DMS153 treated with DMSO at 0.1 percent for 48 hours (cell line): Measurements from ENCODE around the gene NSL1.
"Not testable (repeated sequence)": the region's sequence is repeated elsewhere in the genome, so short reads cannot be mapped to it uniquely, and the experiment has no call there.

Experiments
- DNase-seq: peaks from one replicate; lab custom pipeline; 2025; ENCODE audit not compliant: unreplicated experiment; lab: John Stamatoyannopoulos, UW

The NSL1 gene

GRCh38 chr1:212711974-212712373 is 79.6 kb downstream of the NSL1 start:
- DNase-seq, result not testable (repeated sequence)

GRCh38 chr1:212710566-212710965 is 81.0 kb downstream of the NSL1 start:
- no peak for DNase-seq

- no peak for DNase-seq
Observed at GRCh38 chr1:212703991-212704564, 87.5 kb downstream of the NSL1 start.

GRCh38 chr1:212702672-212703071 is 88.9 kb downstream of the NSL1 start:
- no peak for DNase-seq

GRCh38 chr1:212701910-212702309 is 89.7 kb downstream of the NSL1 start:
- DNase-seq, result no peak

- peak; percentile 13 for DNase-seq
Observed at GRCh38 chr1:212700892-212701819, 90.4 kb downstream of the NSL1 start.

- no peak for DNase-seq
Observed at GRCh38 chr1:212700223-212700891, 91.2 kb downstream of the NSL1 start.

- peak; percentile 42 for DNase-seq
Observed at GRCh38 chr1:212699625-212700222, 91.9 kb downstream of the NSL1 start, which contains the start of gene BATF3. Gene BATF3 (minus strand): TSS chr1:212699840. CDS start chr1:212699762, 78 bp downstream.

GRCh38 chr1:212699104-212699624 is 92.4 kb downstream of the NSL1 start:
- DNase-seq, result peak; percentile 32

GRCh38 chr1:212698467-212699103 is 93.0 kb downstream of the NSL1 start:
- DNase-seq, result no peak

- DNase-seq, result no peak
Observed at GRCh38 chr1:212696721-212697331, 94.8 kb downstream of the NSL1 start.

GRCh38 chr1:212692774-212693644 is 98.6 kb downstream of the NSL1 start:
- no peak for DNase-seq

- DNase-seq, result no peak
Observed at GRCh38 chr1:212691561-212692071, 100.0 kb downstream of the NSL1 start.

GRCh38 chr1:212690816-212691403 is 100.7 kb downstream of the NSL1 start:
- no peak for DNase-seq

GRCh38 chr1:212689758-212690529 is 101.6 kb downstream of the NSL1 start:
- no peak for DNase-seq

GRCh38 chr1:212689196-212689725 is 102.3 kb downstream of the NSL1 start:
- DNase-seq, result no peak

GRCh38 chr1:212688341-212689047 is 103.1 kb downstream of the NSL1 start:
- DNase-seq, result no peak
